GOT3 (cell line): Measurements from ENCODE around the gene MRPS31.

Experiments
- DNase-seq: peaks from one replicate; lab custom pipeline; 2025; ENCODE audit warnings: mixed read lengths; lab: John Stamatoyannopoulos, UW

Gene MRPS31

GRCh38 chr13:40770934-40771618 lies at the start of gene MRPS31:
Gene MRPS31 (minus strand): TSS chr13:40771190. CDS start chr13:40771136, 54 bp downstream.
- peak; percentile 80 for DNase-seq

- no peak for DNase-seq
These were observed 48.9 kb upstream of the MRPS31 start for GRCh38 chr13:40819797-40820315.

GRCh38 chr13:40818926-40819325 lies 47.9 kb upstream of the MRPS31 start:
- no peak for DNase-seq

GRCh38 chr13:40814803-40815202 lies 43.8 kb upstream of the MRPS31 start:
- no peak for DNase-seq

GRCh38 chr13:40813667-40814454 lies 42.9 kb upstream of the MRPS31 start:
- no peak for DNase-seq

- no peak for DNase-seq
These were observed 41.9 kb upstream of the MRPS31 start for GRCh38 chr13:40812724-40813445.

GRCh38 chr13:40812102-40812501 lies 41.1 kb upstream of the MRPS31 start:
- DNase-seq = no peak

- DNase-seq = no peak
These were observed 38.5 kb upstream of the MRPS31 start for GRCh38 chr13:40809471-40809870.

- no peak for DNase-seq
These were observed 35.3 kb upstream of the MRPS31 start for GRCh38 chr13:40806241-40806640.

- DNase-seq = no peak
These were observed 32.3 kb upstream of the MRPS31 start for GRCh38 chr13:40803316-40803715.

GRCh38 chr13:40801255-40802217 lies 30.5 kb upstream of the MRPS31 start:
- no peak for DNase-seq

- DNase-seq = no peak
These were observed 29.6 kb upstream of the MRPS31 start for GRCh38 chr13:40800559-40800958.

GRCh38 chr13:40799508-40799907 lies 28.5 kb upstream of the MRPS31 start:
- no peak for DNase-seq

- DNase-seq = no peak
These were observed 27.4 kb upstream of the MRPS31 start for GRCh38 chr13:40798380-40798779.

- no peak for DNase-seq
These were observed 25.7 kb upstream of the MRPS31 start for GRCh38 chr13:40796649-40797048.

GRCh38 chr13:40794414-40795368 lies 23.7 kb upstream of the MRPS31 start:
- no peak for DNase-seq

GRCh38 chr13:40793339-40793738 lies 22.3 kb upstream of the MRPS31 start:
- DNase-seq = no peak

- DNase-seq = no peak
These were observed 21.5 kb upstream of the MRPS31 start for GRCh38 chr13:40792284-40793051.

- no peak for DNase-seq
These were observed 19.2 kb upstream of the MRPS31 start for GRCh38 chr13:40790154-40790616.
